Lung (tissue), 12 donors: ENCODE data around the gene ANKRD33B. TPM values are rescaled to one million over a fixed set of nuclear protein-coding genes. Genes with fewer than 3 reads are reported as not detected.
A peak's percentile ranks its signal among the peaks of the same experiment; 100 is the strongest.

Source experiments
- ATAC-seq: fragments of 200-7000 bp; cut with Tn5 transposase; one replicate; pipeline ENCODE4 v1.9.1; 2020; ENCODE audit warnings: moderate number of reproducible peaks; ENCODE audit not compliant: insufficient read depth, low FRiP score
- DNase-seq, 3 donors: peaks; one replicate each; pipeline ENCODE4 v3.0.0-alpha.2; 2013 to 2017
- H3K27ac ChIP-seq, 2 donors: one replicate each; pipeline ENCODE4 v1.5.1; 2013; ENCODE audit warnings: mild to moderate bottlenecking in 2 of 2, moderate library complexity in 2 of 2, control low read depth in 1 of 2, inconsistent platforms in 1 of 2, low read depth in 1 of 2, low read length in 1 of 2
- H3K27me3 ChIP-seq, 3 donors: one replicate each; pipeline ENCODE4 v1.5.1; 2013; ENCODE audit warnings: low read length in 2 of 3; ENCODE audit not compliant: control insufficient read depth in 3 of 3, insufficient read depth in 3 of 3
- H3K36me3 ChIP-seq, 4 donors: one replicate each; pipeline ENCODE4 v1.5.1; 2013; ENCODE audit warnings: low read length in 4 of 4, mild to moderate bottlenecking in 1 of 4, moderate library complexity in 1 of 4; ENCODE audit not compliant: control insufficient read depth in 4 of 4, insufficient read depth in 4 of 4
- H3K4me1 ChIP-seq, 5 donors: one replicate each; pipeline ENCODE4 v1.5.1; 2013; ENCODE audit warnings: low read length in 5 of 5, mild to moderate bottlenecking in 2 of 5, moderate library complexity in 1 of 5; ENCODE audit not compliant: control insufficient read depth in 5 of 5, insufficient read depth in 5 of 5
- H3K4me3 ChIP-seq: one replicate; pipeline ENCODE4 v1.5.1; 2013; ENCODE audit warnings: mild to moderate bottlenecking, control low read depth, moderate library complexity
- H3K9ac ChIP-seq, 2 donors: one replicate each; pipeline ENCODE4 v1.5.1; 2013; ENCODE audit warnings: low read length in 2 of 2, control low read depth in 1 of 2; ENCODE audit not compliant: insufficient read depth in 1 of 2
- H3K9me3 ChIP-seq, 4 donors: one replicate each; pipeline ENCODE4 v1.5.1; 2013; ENCODE audit warnings: low read length in 3 of 4, mild to moderate bottlenecking in 1 of 4, moderate library complexity in 1 of 4; ENCODE audit not compliant: control insufficient read depth in 4 of 4, insufficient read depth in 3 of 4
- CTCF ChIP-seq: IDR thresholded peaks from 2 replicates; pipeline ENCODE4 v1.5.1; 2012; ENCODE audit warnings: mild to moderate bottlenecking; ENCODE audit errors: control extremely low read depth, extremely low read depth
- WGBS, 2 donors: extraction: QIAGEN DNeasy Blood & Tissue Kit; methylation state at CpG; one replicate each; pipeline ENCODE4 v1.1.7; 2013; 5-methylcytosine and 5-hydroxymethylcytosine counted together
- polyA plus RNA-seq, 2 donors: library from polyadenylated mRNA; stranded (reverse); fragments of 200-250 nt; gene quantifications; one replicate each; pipeline ENCODE4 v1.2.1, GENCODE V29; 2013
- total RNA-seq, 2 donors: library from RNA; depleted of rRNA in 1 of 2; stranded (reverse); fragments of >200 nt in 1 of 2; gene quantifications; one replicate each; pipeline ENCODE4 v1.2.1, GENCODE V29; 2014 to 2021
- donor health status: control.
- donor health status: control.
- donor health status: Bipolar disorder and iron deficiency.
- donor health status: healthy.
- donor health status: DM: yes; HTN: yes; CAD: no.

The ANKRD33B gene
- total and polyA plus RNA-seq, 4 donors: 1.0 to 6.3 (median 2.1) TPM

- Histone ChIP-seq H3K9ac (no peak overlapping the region), H3K36me3 (peaks cover 0 to 11% (median 6%) of the 10 kb centered on the region in 4 donors), H3K9me3 (peaks cover 0 to 8% (median 0%) of the 10 kb centered on the region in 4 donors), H3K4me3 (no peak overlapping the region), H3K4me1 (peaks cover 0 to 10% (median 0%) of the 10 kb centered on the region in 5 donors), H3K27me3 (no peaks in the 10 kb centered on the region), H3K27ac (no peak overlapping the region)
- WGBS, 2 donors: 87 to 89% methylated on average over 8 of the region's 8 CpGs
- peak in 2 of 3 donors; percentile 18 for DNase-seq
- no peak for ATAC-seq
- no peak for TF ChIP-seq CTCF
These were observed 109.1 kb downstream of the ANKRD33B start for GRCh38 chr5:10673017-10673389.

GRCh38 chr5:10673407-10673806 lies 109.5 kb downstream of the ANKRD33B start:
- H3K9me3 ChIP-seq: peaks cover 0 to 10% (median 0%) of the 10 kb centered on the region in 4 donors
- no peak overlapping the region for H3K9ac ChIP-seq
- ATAC-seq (no peak), DNase-seq (no peak)
- H3K4me3 ChIP-seq: no peak overlapping the region
- peaks cover 0 to 10% (median 0%) of the 10 kb centered on the region in 5 donors for H3K4me1 ChIP-seq
- no peak overlapping the region for H3K27ac ChIP-seq
- WGBS, 2 donors: 77 to 88% methylated on average over 9 of the region's 9 CpGs
- TF ChIP-seq CTCF: no peak
- H3K27me3 ChIP-seq: no peaks in the 10 kb centered on the region
- H3K36me3 ChIP-seq: peaks cover 0 to 11% (median 7%) of the 10 kb centered on the region in 4 donors

- Histone ChIP-seq H3K4me3 (no peak overlapping the region), H3K9ac (no peak overlapping the region), H3K4me1 (peaks cover 0 to 10% (median 0%) of the 10 kb centered on the region in 5 donors), H3K9me3 (peaks cover 0 to 10% (median 0%) of the 10 kb centered on the region in 4 donors), H3K27me3 (no peaks in the 10 kb centered on the region), H3K27ac (no peak overlapping the region), H3K36me3 (peaks cover 0 to 12% (median 9%) of the 10 kb centered on the region in 4 donors)
- TF ChIP-seq CTCF: no peak
- ATAC-seq: no peak
- 86 to 92% methylated on average over 11 of the region's 11 CpGs for WGBS, 2 donors
- no peak for DNase-seq
These were observed 110.2 kb downstream of the ANKRD33B start for GRCh38 chr5:10674096-10674495.

GRCh38 chr5:10674582-10674981 lies 110.7 kb downstream of the ANKRD33B start:
- Histone ChIP-seq H3K27ac (no peak overlapping the region), H3K9ac (no peak overlapping the region), H3K4me1 (peaks cover 0 to 10% (median 0%) of the 10 kb centered on the region in 5 donors), H3K27me3 (no peaks in the 10 kb centered on the region), H3K36me3 (peaks cover 0 to 16% (median 12%) of the 10 kb centered on the region in 4 donors), H3K9me3 (peaks cover 0 to 10% (median 0%) of the 10 kb centered on the region in 4 donors), H3K4me3 (no peak overlapping the region)
- DNase-seq (no peak), ATAC-seq (no peak)
- 60 to 66% methylated on average over 6 of the region's 6 CpGs for WGBS, 2 donors
- TF ChIP-seq CTCF: no peak
